B cell (primary cell): ENCODE results near the gene WWTR1.

Source experiments
- EZH2 ChIP-seq: IDR thresholded peaks from 2 replicates; pipeline ENCODE4 v1.6.1; 2012; ENCODE audit warnings: borderline replicate concordance, low read depth, mild to moderate bottlenecking, moderate library complexity, low read length; ENCODE audit not compliant: insufficient read depth, poor library complexity, severe bottlenecking
- TF ChIP-seq, protein P1 (sequence below): fragments of 200-600 bp; IDR thresholded peaks from one replicate; pipeline ENCODE4 v1.8.0; 2022; ENCODE audit warnings: antibody characterized with exemption, mild to moderate bottlenecking

DNA sequence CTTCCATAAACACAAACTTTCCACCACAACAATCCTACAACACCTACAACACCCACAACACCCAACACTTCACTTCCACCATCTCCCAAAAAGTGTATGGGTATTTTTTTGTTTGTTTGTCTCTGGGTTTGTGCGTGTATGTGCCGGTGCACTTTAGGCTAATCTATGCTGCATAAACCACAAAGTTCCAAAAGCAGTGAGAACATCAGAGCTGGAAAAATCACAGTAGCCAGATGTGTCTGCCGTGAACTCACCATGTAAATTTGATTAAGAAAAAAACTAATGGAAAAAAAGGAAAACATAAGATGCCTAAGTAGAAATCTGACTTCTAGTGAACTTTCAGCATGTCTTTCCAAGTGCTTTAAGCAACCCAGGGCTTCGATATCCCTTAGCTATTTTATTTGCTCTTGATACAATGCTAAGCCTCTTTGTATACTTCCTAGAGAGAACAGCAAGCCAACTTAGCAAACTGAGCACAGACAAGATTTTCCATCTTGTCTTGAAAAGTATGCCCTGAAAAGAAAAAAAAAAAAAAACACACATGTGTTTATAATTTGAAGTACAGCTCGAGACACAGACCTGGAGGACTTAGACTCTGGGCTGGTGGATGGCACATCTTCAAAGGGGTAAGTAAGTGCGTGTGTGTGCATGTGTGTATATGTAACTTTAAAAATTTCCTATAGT lies 91.4 kb downstream of the WWTR1 start:
- TF ChIP-seq, protein P1, sequence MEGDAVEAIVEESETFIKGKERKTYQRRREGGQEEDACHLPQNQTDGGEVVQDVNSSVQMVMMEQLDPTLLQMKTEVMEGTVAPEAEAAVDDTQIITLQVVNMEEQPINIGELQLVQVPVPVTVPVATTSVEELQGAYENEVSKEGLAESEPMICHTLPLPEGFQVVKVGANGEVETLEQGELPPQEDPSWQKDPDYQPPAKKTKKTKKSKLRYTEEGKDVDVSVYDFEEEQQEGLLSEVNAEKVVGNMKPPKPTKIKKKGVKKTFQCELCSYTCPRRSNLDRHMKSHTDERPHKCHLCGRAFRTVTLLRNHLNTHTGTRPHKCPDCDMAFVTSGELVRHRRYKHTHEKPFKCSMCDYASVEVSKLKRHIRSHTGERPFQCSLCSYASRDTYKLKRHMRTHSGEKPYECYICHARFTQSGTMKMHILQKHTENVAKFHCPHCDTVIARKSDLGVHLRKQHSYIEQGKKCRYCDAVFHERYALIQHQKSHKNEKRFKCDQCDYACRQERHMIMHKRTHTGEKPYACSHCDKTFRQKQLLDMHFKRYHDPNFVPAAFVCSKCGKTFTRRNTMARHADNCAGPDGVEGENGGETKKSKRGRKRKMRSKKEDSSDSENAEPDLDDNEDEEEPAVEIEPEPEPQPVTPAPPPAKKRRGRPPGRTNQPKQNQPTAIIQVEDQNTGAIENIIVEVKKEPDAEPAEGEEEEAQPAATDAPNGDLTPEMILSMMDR = no peak
- TF ChIP-seq EZH2 = no peak
